Glomerular visceral epithelial cell (primary cell): Measurements from ENCODE around the gene ZNF438.
"Not testable (repeated sequence)": the region's sequence is repeated elsewhere in the genome, so short reads cannot be mapped to it uniquely, and the experiment has no call there.

Experiments used
- DNase-seq: peaks from one replicate; pipeline ENCODE4 v3.0.0-alpha.2; 2016; ENCODE audit errors: extremely low spot score

ZNF438 gene

DNA sequence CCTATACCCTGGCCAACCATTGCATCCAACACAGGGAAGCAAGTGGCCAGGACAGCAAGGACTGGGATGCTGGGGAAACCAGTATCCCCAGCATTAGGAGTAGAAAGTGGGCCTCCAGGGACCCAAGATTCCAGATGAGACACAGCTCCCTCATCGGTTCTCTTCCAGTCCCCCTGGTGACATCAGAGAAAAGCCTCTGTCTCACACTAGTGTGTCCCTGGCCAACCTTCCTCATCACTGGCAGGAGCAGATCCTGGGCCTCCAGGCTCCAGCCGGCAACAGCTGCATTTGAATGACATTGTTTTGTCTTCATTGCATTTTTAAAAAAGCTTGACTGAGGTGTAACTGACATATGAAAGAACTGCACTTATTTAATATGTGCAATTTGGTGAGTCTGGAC lies 224.8 kb downstream of the ZNF438 start:
- DNase-seq: no peak

DNA sequence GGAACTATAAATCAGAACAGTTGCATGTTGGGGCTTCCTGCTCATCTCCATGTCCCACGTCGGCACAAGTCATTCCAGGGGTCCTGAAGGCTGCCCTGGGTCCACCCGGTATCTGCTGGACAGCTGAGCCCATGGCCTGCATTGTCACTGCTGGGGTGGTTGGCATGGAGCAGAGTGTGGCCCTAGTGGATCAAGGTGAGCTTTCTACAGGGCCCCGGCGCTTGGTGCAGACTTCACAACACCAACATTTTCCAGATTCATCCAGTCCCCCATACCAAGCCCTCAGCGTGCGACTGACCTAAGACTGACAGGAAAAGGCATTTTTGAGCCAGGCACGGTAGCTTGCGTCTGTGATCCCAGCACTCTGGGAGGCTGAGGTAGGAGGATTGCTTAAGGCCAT lies 226.6 kb downstream of the ZNF438 start:
- DNase-seq: no peak

DNA sequence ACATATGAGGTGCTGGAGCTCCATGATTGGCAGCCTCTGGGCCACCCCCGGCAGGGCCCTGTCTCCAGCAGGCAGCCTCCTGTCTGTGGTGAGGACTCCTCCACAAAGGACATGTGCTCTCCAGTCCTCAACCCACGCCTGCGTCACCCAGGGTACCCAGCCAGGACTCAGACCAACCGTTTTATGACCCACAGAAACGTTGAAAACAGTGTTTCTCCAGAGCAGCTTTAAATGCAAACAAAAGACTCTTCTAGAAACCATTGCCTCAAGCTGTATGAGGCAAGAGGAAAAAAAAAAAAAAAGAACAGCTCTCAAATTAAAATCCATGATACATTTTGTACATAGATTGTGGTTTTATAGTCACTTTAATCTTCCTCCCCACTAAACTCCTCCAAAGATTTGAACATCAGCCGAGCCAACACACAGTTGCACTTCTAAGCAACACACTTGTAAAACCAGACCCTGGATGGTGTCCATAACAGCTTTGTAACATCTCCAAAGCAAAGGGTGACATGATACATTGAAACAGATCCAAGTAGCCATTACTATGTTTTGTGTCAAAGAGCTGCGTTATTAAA lies 227.1 kb downstream of the ZNF438 start:
- DNase-seq: no peak

DNA sequence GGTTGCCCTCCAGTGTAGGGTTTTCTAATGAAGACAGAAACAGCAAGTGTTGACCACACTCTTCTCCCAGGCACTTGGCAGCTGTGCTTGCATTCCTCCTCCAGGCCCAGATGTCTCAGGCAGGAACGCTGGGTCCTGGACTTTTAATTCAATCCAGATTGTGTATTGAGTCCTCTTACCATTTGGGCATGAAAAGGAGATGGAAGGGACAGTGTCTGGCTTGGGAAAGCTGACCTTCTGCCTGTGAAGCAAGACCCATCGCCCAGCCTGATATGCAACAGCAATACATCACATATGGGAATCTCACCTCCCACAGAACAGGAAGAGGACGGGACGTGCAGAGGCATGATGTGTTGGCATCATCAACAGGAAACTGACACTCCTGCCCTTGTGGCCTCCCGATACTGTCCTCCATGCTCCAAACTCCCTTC lies 227.8 kb downstream of the ZNF438 start:
- no peak for DNase-seq

DNA sequence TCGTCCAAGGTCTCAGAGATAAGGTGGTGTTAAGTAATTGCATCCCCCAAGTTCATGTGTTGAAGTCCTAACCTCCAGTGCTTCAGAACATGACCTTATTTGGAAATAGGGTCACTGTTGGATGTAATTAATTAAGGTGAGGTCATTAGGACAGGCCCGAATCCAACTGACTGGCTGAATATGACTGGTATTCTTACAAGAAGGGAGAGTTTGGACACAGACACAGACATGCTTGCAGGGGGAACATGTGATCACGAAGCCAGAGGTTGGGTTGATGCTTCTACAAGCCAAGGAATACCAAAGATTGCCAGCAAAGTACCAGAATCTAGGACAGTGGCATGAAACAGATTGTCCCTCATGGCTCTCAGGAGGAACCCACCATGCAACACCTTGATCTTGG lies 228.6 kb downstream of the ZNF438 start:
- DNase-seq: no peak

DNA sequence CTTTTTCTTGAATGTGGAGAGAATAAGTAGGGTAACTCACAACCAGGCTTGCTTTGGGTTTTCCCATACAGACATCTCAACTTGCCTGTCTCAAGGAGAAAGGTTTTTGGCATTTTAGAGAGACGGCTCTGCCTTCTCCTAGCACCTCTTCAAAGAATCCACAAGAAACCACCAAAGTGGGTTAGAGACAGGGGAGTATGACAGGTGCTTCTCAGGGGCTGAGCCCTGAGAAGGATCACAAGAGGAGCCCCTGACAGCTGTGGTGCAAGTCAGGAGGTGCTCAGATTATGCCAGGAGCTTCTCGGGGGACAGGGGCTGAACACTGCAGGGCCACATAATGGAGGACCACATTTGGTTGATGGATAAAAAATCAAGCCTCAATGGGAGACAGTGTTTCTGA lies 231.3 kb downstream of the ZNF438 start:
- DNase-seq: no peak

DNA sequence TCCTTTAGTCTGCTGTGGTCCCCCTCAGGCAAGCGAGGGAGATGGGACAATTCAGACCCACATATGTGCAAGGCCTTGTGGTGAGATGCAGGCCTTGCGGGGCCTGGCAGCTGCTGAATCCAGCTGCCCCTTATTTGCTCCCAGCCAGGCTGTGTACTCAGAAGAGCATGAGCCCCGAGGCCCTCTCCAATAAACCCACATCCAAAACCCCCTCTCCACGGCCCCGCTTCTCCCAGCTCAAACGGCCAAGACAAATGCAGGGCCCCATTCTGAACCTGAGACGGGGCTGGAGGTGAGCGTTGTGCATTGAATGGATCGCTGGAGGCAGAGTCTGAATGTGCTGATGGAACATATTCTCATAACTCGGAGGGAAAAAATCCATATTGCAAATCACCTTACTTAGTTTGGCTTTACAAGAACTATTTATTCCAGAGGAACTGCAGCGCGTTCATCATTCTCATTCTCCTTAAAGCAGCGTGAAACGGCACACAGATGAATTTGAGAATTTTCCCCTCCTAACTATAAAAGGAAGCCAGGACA lies 232.9 kb downstream of the ZNF438 start:
- DNase-seq: no peak

DNA sequence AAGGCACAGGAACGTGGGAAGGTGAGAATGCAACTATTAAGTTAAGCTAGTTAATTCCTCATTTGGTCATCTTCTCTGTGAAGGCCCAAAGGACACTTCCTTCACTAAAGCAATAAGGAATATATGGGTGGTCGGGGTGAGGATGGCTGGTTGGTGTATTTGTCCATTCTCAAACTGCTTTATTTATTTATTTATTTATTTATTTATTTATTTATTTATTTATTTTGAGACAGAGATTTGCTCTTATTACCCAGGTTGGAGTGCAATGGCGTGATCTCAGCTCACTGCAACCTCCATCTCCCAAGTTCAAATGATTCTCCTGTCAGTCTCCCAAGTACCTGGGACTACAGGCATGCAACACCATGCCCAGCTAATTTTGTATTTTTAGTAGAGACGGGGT lies 236.6 kb downstream of the ZNF438 start:
- not testable (repeated sequence) for DNase-seq
